OCI-LY7 (cell line): ENCODE data around the gene PRDM2. TPM values are rescaled to one million over a fixed set of nuclear protein-coding genes. Genes with fewer than 3 reads are reported as not detected.

ENCODE experiments used
- BruUV-seq: library from RNA; stranded (reverse); fragments of 400-500 nt; replicated peaks from 2 replicates; lab custom pipeline; 2021; lab: Mats Ljungman, UMichigan
- CTCF ChIA-PET: fragments of 300-600 bp; sonication (Branson Sonifier 250); formaldehyde crosslinking; loops from one replicate; lab custom pipeline; 2022; ENCODE audit warnings: antibody characterized with exemption; ENCODE audit not compliant: unreplicated experiment; lab: Charles Lee
- POLR2A ChIA-PET: fragments of 300-600 bp; sonication (Branson Sonifier 250); formaldehyde crosslinking; loops from one replicate; lab custom pipeline; 2022; ENCODE audit warnings: antibody characterized with exemption; lab: Charles Lee
- DNase-seq: peaks from one replicate; pipeline ENCODE4 v3.0.0-alpha.2; 2015; ENCODE audit warnings: low spot score
- H2AFZ ChIP-seq: fragments of 200-600 bp; sonication (generic), shearing (Covaris generic); 2 replicates; pipeline ENCODE4 v1.6.1; 2014; ENCODE audit warnings: mild to moderate bottlenecking, antibody characterized with exemption, low read length, moderate library complexity
- H3K27ac ChIP-seq: fragments of 200-600 bp; sonication (generic); 2 replicates; pipeline ENCODE4 v1.5.1; 2014; ENCODE audit warnings: mixed run types, low read depth, mild to moderate bottlenecking, moderate library complexity, low read length, inconsistent platforms; ENCODE audit not compliant: poor library complexity, severe bottlenecking
- H3K36me3 ChIP-seq: fragments of 200-600 bp; sonication (generic); 2 replicates; pipeline ENCODE4 v1.6.1; 2014; ENCODE audit warnings: mild to moderate bottlenecking, antibody characterized with exemption, low read length, moderate library complexity, mixed read lengths; ENCODE audit not compliant: insufficient read depth
- H3K4me1 ChIP-seq: fragments of 200-600 bp; sonication (generic); 2 replicates; pipeline ENCODE4 v1.5.1; 2014; ENCODE audit warnings: mild to moderate bottlenecking, low read length; ENCODE audit not compliant: insufficient read depth, poor library complexity, severe bottlenecking
- H3K4me2 ChIP-seq: fragments of 200-600 bp; sonication (generic); 2 replicates; pipeline ENCODE4 v1.6.1; 2014; ENCODE audit warnings: mild to moderate bottlenecking, low read length
- H3K4me3 ChIP-seq: fragments of 200-600 bp; sonication (generic); 2 replicates; pipeline ENCODE4 v1.5.1; 2014; ENCODE audit warnings: mild to moderate bottlenecking, low read depth, low read length; ENCODE audit not compliant: poor library complexity, severe bottlenecking
- H3K79me2 ChIP-seq: fragments of 200-600 bp; sonication (generic); 2 replicates; pipeline ENCODE4 v1.6.1; 2016; ENCODE audit warnings: low read depth, mild to moderate bottlenecking, low read length, moderate library complexity, mixed read lengths; ENCODE audit not compliant: insufficient read depth
- H3K9me2 ChIP-seq: fragments of 200-600 bp; sonication (generic); 2 replicates; pipeline ENCODE4 v1.6.1; 2016; ENCODE audit warnings: mild to moderate bottlenecking, low read length, mixed read lengths; ENCODE audit not compliant: insufficient read depth
- H3K9me3 ChIP-seq: fragments of 200-600 bp; sonication (generic); 2 replicates; pipeline ENCODE4 v1.6.1; 2014; ENCODE audit warnings: mild to moderate bottlenecking, mixed run types, low read length, mixed read lengths
- H4K20me1 ChIP-seq: fragments of 200-600 bp; sonication (generic); 2 replicates; pipeline ENCODE4 v1.6.1; 2014; ENCODE audit warnings: mild to moderate bottlenecking, antibody characterized with exemption, low read length, moderate library complexity, mixed read lengths; ENCODE audit not compliant: insufficient read depth
- CTCF ChIP-seq: fragments of 200-600 bp; sonication (generic); conservative IDR thresholded peaks from 2 replicates; pipeline ENCODE4 v1.5.1; 2014; ENCODE audit warnings: mild to moderate bottlenecking, antibody characterized with exemption, low read length, moderate library complexity, mixed read lengths
- EZH2phosphoT487 ChIP-seq: fragments of 200-600 bp; sonication (generic); IDR thresholded peaks from 2 replicates; pipeline ENCODE4 v1.6.1; 2018; ENCODE audit warnings: low read depth, borderline replicate concordance, mild to moderate bottlenecking, mixed run types, antibody characterized with exemption, low read length, moderate library complexity, mixed read lengths
- intact Hi-C: fragments of 100-400 bp; cut with micrococcal nuclease; formaldehyde crosslinking; loops from one replicate; pipeline ENCODE4 v1.10.0; 2022; ENCODE audit not compliant: unreplicated experiment
- total RNA-seq, 2 experiments: library from RNA; depleted of rRNA in 1 of 2; stranded (reverse); fragments of >200 nt in 1 of 2; shearing (Covaris generic) in 1 of 2; gene quantifications; 2 replicates each; pipeline ENCODE4 v1.2.3, GENCODE V29; 2014 to 2022

The PRDM2 gene
- total RNA-seq, 2 experiments from 2014 or later: 38.7 to 98.2 TPM

- Histone ChIP-seq H3K79me2 (no peaks in the 10 kb centered on the region), H4K20me1 (no peaks in the 10 kb centered on the region), H3K4me3 (no peak overlapping the region), H3K36me3 (no peaks in the 10 kb centered on the region), H3K9me2 (no peaks in the 10 kb centered on the region), H3K4me2 (no peak overlapping the region), H3K9me3 (no peaks in the 10 kb centered on the region), H2AFZ (no peak overlapping the region), H3K4me1 (peaks cover 24% of the 10 kb centered on the region), H3K27ac (no peak overlapping the region)
- peak; percentile 41 for DNase-seq
- POLR2A ChIA-PET: no interaction called here
- no TSS peak for BruUV-seq
- intact Hi-C loops: loop anchor here (5.0 kb wide), 1 partner anchor 292 kb away; no protein-coding TSS in a partner anchor
- CTCF ChIA-PET: no interaction called here
- TF ChIP-seq EZH2phosphoT487 (no peak), CTCF (peak; percentile 69)
Measured at GRCh38 chr1:13809461-13810159, 109.6 kb downstream of the PRDM2 start.

- ChIA-PET POLR2A (no interaction called here), CTCF (interaction anchor here (1.4 kb wide), 1 partner anchor 148 kb away, joined by 3 read pairs; no protein-coding TSS in a partner anchor)
- no peak overlapping the region for H3K4me2 ChIP-seq
- no TSS peak for BruUV-seq
- no peaks in the 10 kb centered on the region for H3K9me3 ChIP-seq
- H3K79me2 ChIP-seq: no peaks in the 10 kb centered on the region
- intact Hi-C loops: loop anchor here (1.0 to 5.0 kb wide), 2 partner anchors 147 to 295 kb away; no protein-coding TSS in a partner anchor
- no peak for DNase-seq
- H2AFZ ChIP-seq: peak overlapping the region; percentile 67; the same call in 1 of the 2 replicates
- TF ChIP-seq EZH2phosphoT487 (no peak), CTCF (no peak)
- peaks cover 12% of the 10 kb centered on the region for H3K4me1 ChIP-seq
- H3K9me2 ChIP-seq: no peaks in the 10 kb centered on the region
- no peaks in the 10 kb centered on the region for H4K20me1 ChIP-seq
- no peaks in the 10 kb centered on the region for H3K36me3 ChIP-seq
- no peak overlapping the region for H3K4me3 ChIP-seq
- no peak overlapping the region for H3K27ac ChIP-seq
Measured at GRCh38 chr1:13812456-13813397, 112.7 kb downstream of the PRDM2 start.
